ENCODE results near the gene TRIM43.
"Not testable (repeated sequence)": the region's sequence is repeated elsewhere in the genome, so short reads cannot be mapped to it uniquely, and the experiment has no call there.

TRIM43 gene

GRCh38 chr2:95591701-95592100, at the start of gene TRIM43:
Gene TRIM43, plus strand, starts transcription at chr2:95592001. Its CDS starts 2,023 bp downstream, at chr2:95594024.
- DNase-seq, result not testable (repeated sequence)

- no peak for DNase-seq
Measured at GRCh38 chr2:95551055-95551568, 40.7 kb upstream of the TRIM43 start.

GRCh38 chr2:95552911-95553310, 38.9 kb upstream of the TRIM43 start:
- DNase-seq, result no peak

- no peak for DNase-seq
Measured at GRCh38 chr2:95569170-95569569, 22.6 kb upstream of the TRIM43 start.

GRCh38 chr2:95573866-95574265, 17.9 kb upstream of the TRIM43 start:
- no peak for DNase-seq

- no peak for DNase-seq
Measured at GRCh38 chr2:95574506-95574905, 17.3 kb upstream of the TRIM43 start.

- DNase-seq, result no peak
Measured at GRCh38 chr2:95575857-95576256, 15.9 kb upstream of the TRIM43 start.

GRCh38 chr2:95578539-95578938, 13.3 kb upstream of the TRIM43 start:
- DNase-seq, result no peak

- DNase-seq, result not testable (repeated sequence)
Measured at GRCh38 chr2:95583545-95583944, 8.3 kb upstream of the TRIM43 start.

GRCh38 chr2:95584321-95584720, 7.5 kb upstream of the TRIM43 start:
- DNase-seq, result not testable (repeated sequence)

GRCh38 chr2:95589777-95590536, 1.8 kb upstream of the TRIM43 start:
- not testable (repeated sequence) for DNase-seq

GRCh38 chr2:95592973-95593372, 1.2 kb downstream of the TRIM43 start:
- DNase-seq, result not testable (repeated sequence)

- not testable (repeated sequence) for DNase-seq
Measured at GRCh38 chr2:95595012-95595411, 3.2 kb downstream of the TRIM43 start.

GRCh38 chr2:95601301-95601700, 9.5 kb downstream of the TRIM43 start:
- not testable (repeated sequence) for DNase-seq

- not testable (repeated sequence) for DNase-seq
Measured at GRCh38 chr2:95602146-95602545, 10.3 kb downstream of the TRIM43 start.

- DNase-seq, result not testable (repeated sequence)
Measured at GRCh38 chr2:95608356-95608755, 16.6 kb downstream of the TRIM43 start.

- DNase-seq, result not testable (repeated sequence)
Measured at GRCh38 chr2:95609764-95610163, 18.0 kb downstream of the TRIM43 start.

GRCh38 chr2:95613048-95613447, 21.2 kb downstream of the TRIM43 start:
- not testable (repeated sequence) for DNase-seq

- DNase-seq, result not testable (repeated sequence)
Measured at GRCh38 chr2:95622728-95623127, 30.9 kb downstream of the TRIM43 start.

GRCh38 chr2:95630987-95631386, 39.2 kb downstream of the TRIM43 start:
- not testable (repeated sequence) for DNase-seq

GRCh38 chr2:95633626-95634259, 41.9 kb downstream of the TRIM43 start:
- not testable (repeated sequence) for DNase-seq

GRCh38 chr2:95640515-95641288, 48.9 kb downstream of the TRIM43 start:
- DNase-seq, result not testable (repeated sequence)

GRCh38 chr2:95641289-95641575, 49.4 kb downstream of the TRIM43 start:
- DNase-seq, result not testable (repeated sequence)

All from activated CD8-positive, alpha-beta memory T cell treated with anti-CD3 and anti-CD28 coated beads for 24 hours (primary cell).